SU-DHL-6 (cell line): ENCODE results near the gene GAB2.

Source experiments
- CTCF ChIP-seq: fragments of 200-600 bp; sonication (generic); IDR thresholded peaks from one replicate; pipeline ENCODE4 v1.5.1; 2017; ENCODE audit warnings: antibody characterized with exemption, mild to moderate bottlenecking, low read length, moderate library complexity; ENCODE audit not compliant: insufficient read depth, poor library complexity, severe bottlenecking
- EZH2phosphoT487 ChIP-seq: fragments of 200-600 bp; sonication (generic), shearing (Covaris generic); conservative IDR thresholded peaks from 2 replicates; pipeline ENCODE4 v1.6.1; 2018; ENCODE audit warnings: mild to moderate bottlenecking, antibody characterized with exemption, low read length, moderate library complexity, mixed read lengths

GRCh38 chr11:78207532-78208256 is 209.9 kb downstream of the GAB2 start:
- TF ChIP-seq CTCF (no peak), EZH2phosphoT487 (no peak)
